SK-N-SH treated with all-trans-retinoic acid at 6 μM for 48 hours (cell line): ENCODE data around the gene SNPH.

Experiments used
- ATAC-seq: fragments of 200-7000 bp; cut with Tn5 transposase; 3 replicates; pipeline ENCODE4 v1.9.1; 2020; ENCODE audit warnings: mild to moderate bottlenecking, moderate library complexity
- ARNTL ChIP-seq: fragments of 450-650 bp; formaldehyde crosslinking; IDR thresholded peaks from 2 replicates; pipeline ENCODE4 v1.5.0; 2020; ENCODE audit warnings: low read depth, mild to moderate bottlenecking, moderate library complexity, borderline replicate concordance
- BACH2 ChIP-seq: fragments of 250-450 bp; sonication (Bioruptor Pico); IDR thresholded peaks from 2 replicates; pipeline ENCODE4 v1.9.0; 2021; ENCODE audit warnings: mild to moderate bottlenecking, borderline replicate concordance
- CREB5 ChIP-seq: fragments of 250-450 bp; sonication (Bioruptor Pico); IDR thresholded peaks from 2 replicates; pipeline ENCODE4 v1.5.1; 2020; ENCODE audit warnings: low read depth, mild to moderate bottlenecking, moderate library complexity
- CSDC2 ChIP-seq: fragments of 250-450 bp; sonication (Bioruptor Pico); IDR thresholded peaks from 2 replicates; pipeline ENCODE4 v1.5.0; 2020; ENCODE audit warnings: mild to moderate bottlenecking, moderate library complexity
- CSRNP3 ChIP-seq: fragments of 250-450 bp; sonication (Bioruptor Pico); IDR thresholded peaks from 2 replicates; pipeline ENCODE4 v1.5.1; 2021; ENCODE audit warnings: mild to moderate bottlenecking, moderate library complexity
- GLIS3 ChIP-seq: fragments of 250-450 bp; sonication (Bioruptor Pico); IDR thresholded peaks from 2 replicates; pipeline ENCODE4 v1.5.0; 2020; ENCODE audit warnings: mild to moderate bottlenecking, moderate library complexity
- ISL1 ChIP-seq: fragments of 250-450 bp; sonication (Bioruptor Pico); IDR thresholded peaks from 2 replicates; pipeline ENCODE4 v2.1.2; 2022; ENCODE audit warnings: mild to moderate bottlenecking, moderate library complexity
- OSR1 ChIP-seq: fragments of 250-450 bp; sonication (Bioruptor Pico); IDR thresholded peaks from 2 replicates; pipeline ENCODE4 v1.8.0; 2022; ENCODE audit warnings: moderate library complexity, mild to moderate bottlenecking, inconsistent platforms
- PATZ1 ChIP-seq: fragments of 250-450 bp; sonication (Bioruptor Pico); IDR thresholded peaks from 2 replicates; pipeline ENCODE4 v1.8.0; 2020; ENCODE audit warnings: mild to moderate bottlenecking, moderate library complexity, borderline replicate concordance
- POU6F1 ChIP-seq: fragments of 250-450 bp; sonication (Bioruptor Pico); IDR thresholded peaks from 2 replicates; pipeline ENCODE4 v1.8.0; 2021; ENCODE audit warnings: low read depth, mild to moderate bottlenecking, moderate library complexity, borderline replicate concordance
- PPARA ChIP-seq: fragments of 250-450 bp; sonication (Bioruptor Pico); IDR thresholded peaks from 2 replicates; pipeline ENCODE4 v1.5.0; 2020; ENCODE audit warnings: mild to moderate bottlenecking, borderline replicate concordance
- RARB ChIP-seq: fragments of 250-450 bp; sonication (Bioruptor Pico); IDR thresholded peaks from 2 replicates; pipeline ENCODE4 v1.8.0; 2021; ENCODE audit warnings: mild to moderate bottlenecking, moderate library complexity
- SNAI2 ChIP-seq: fragments of 250-450 bp; sonication (Bioruptor Pico); IDR thresholded peaks from 2 replicates; pipeline ENCODE4 v1.5.0; 2020; ENCODE audit warnings: mild to moderate bottlenecking, moderate library complexity
- TCF4 ChIP-seq: fragments of 250-450 bp; sonication (Bioruptor Pico); IDR thresholded peaks from 2 replicates; pipeline ENCODE4 v1.8.0; 2021; ENCODE audit warnings: mild to moderate bottlenecking, moderate library complexity, borderline replicate concordance
- TOX ChIP-seq: fragments of 250-450 bp; sonication (Bioruptor Pico); IDR thresholded peaks from 2 replicates; pipeline ENCODE4 v1.8.0; 2021; ENCODE audit warnings: mild to moderate bottlenecking, moderate library complexity, borderline replicate concordance
- TSHZ2 ChIP-seq: fragments of 250-450 bp; sonication (Bioruptor Pico); IDR thresholded peaks from 2 replicates; pipeline ENCODE4 v1.5.0; 2020; ENCODE audit warnings: mild to moderate bottlenecking, moderate library complexity
- ZC3H10 ChIP-seq: fragments of 250-450 bp; sonication (Bioruptor Pico); IDR thresholded peaks from 2 replicates; pipeline ENCODE4 v1.5.1; 2021; ENCODE audit warnings: mild to moderate bottlenecking, moderate library complexity
- ZFP3 ChIP-seq: fragments of 250-450 bp; sonication (Bioruptor Pico); IDR thresholded peaks from 2 replicates; pipeline ENCODE4 v1.5.0; 2020; ENCODE audit warnings: mild to moderate bottlenecking, moderate library complexity
- ZFP30 ChIP-seq: fragments of 450-650 bp; formaldehyde crosslinking; IDR thresholded peaks from 2 replicates; pipeline ENCODE4 v1.5.0; 2022; ENCODE audit warnings: mild to moderate bottlenecking, moderate library complexity
- ZNF565 ChIP-seq: fragments of 450-650 bp; formaldehyde crosslinking; conservative IDR thresholded peaks from 2 replicates; pipeline ENCODE4 v1.5.0; 2020; ENCODE audit warnings: low read depth, mild to moderate bottlenecking, moderate library complexity
- ZNF70 ChIP-seq: fragments of 450-650 bp; formaldehyde crosslinking; IDR thresholded peaks from 2 replicates; pipeline ENCODE4 v1.5.0; 2020; ENCODE audit warnings: mild to moderate bottlenecking, moderate library complexity
- ZNF8 ChIP-seq: fragments of 450-650 bp; formaldehyde crosslinking; IDR thresholded peaks from 2 replicates; pipeline ENCODE4 v1.5.0; 2020; ENCODE audit warnings: mild to moderate bottlenecking, moderate library complexity

SNPH gene

GRCh38 chr20:1327827-1328679 lies 62.0 kb downstream of the SNPH start:
- TF ChIP-seq SNAI2 (CRISPR knock-in tag) (no peak), ISL1 (CRISPR knock-in tag) (no peak), OSR1 (CRISPR knock-in tag) (no peak), ZNF70 (no peak)
- TF ChIP-seq, all 23 proteins: peak for 0
- ATAC-seq, result no peak

- TF ChIP-seq ARNTL (CRISPR knock-in tag) (no peak), SNAI2 (CRISPR knock-in tag) (no peak), ZC3H10 (CRISPR knock-in tag) (no peak)
- ATAC-seq, result no peak
Observed at GRCh38 chr20:1328680-1329330, 62.7 kb downstream of the SNPH start, which contains the start of gene SDCBP2. Gene SDCBP2 (minus strand): TSS chr20:1329139. CDS start chr20:1320416, 8,723 bp downstream.

- TF ChIP-seq ZC3H10 (CRISPR knock-in tag) (no peak), ZNF8 (CRISPR knock-in tag) (no peak), RARB (CRISPR knock-in tag) (no peak), CSRNP3 (CRISPR knock-in tag) (no peak)
- no peak for ATAC-seq
Observed at GRCh38 chr20:1330075-1330830, 64.2 kb downstream of the SNPH start.

GRCh38 chr20:1331101-1331500 lies 65.0 kb downstream of the SNPH start:
- ATAC-seq, result no peak
- TF ChIP-seq OSR1 (CRISPR knock-in tag) (no peak), CSDC2 (CRISPR knock-in tag) (no peak), BACH2 (no peak), PPARA (CRISPR knock-in tag) (no peak), ZC3H10 (CRISPR knock-in tag) (no peak), GLIS3 (CRISPR knock-in tag) (no peak), RARB (CRISPR knock-in tag) (no peak), ZNF565 (CRISPR knock-in tag) (no peak), ZFP30 (CRISPR knock-in tag) (no peak), TOX (CRISPR knock-in tag) (no peak), ZNF8 (CRISPR knock-in tag) (no peak), POU6F1 (CRISPR knock-in tag) (no peak), PATZ1 (no peak), CREB5 (CRISPR knock-in tag) (no peak), TSHZ2 (CRISPR knock-in tag) (no peak), ZFP3 (CRISPR knock-in tag) (no peak), ISL1 (CRISPR knock-in tag) (no peak), TCF4 (CRISPR knock-in tag) (no peak), SNAI2 (CRISPR knock-in tag) (no peak)
